Measurements from ENCODE around the gene SV2B.

SV2B gene

GRCh38 chr15:91102546-91103330 is 2.7 kb downstream of the SV2B start:
- DNase-seq, result no peak

GRCh38 chr15:91104111-91104510 is 4.1 kb downstream of the SV2B start:
- DNase-seq, result no peak

GRCh38 chr15:91108421-91108820 is 8.4 kb downstream of the SV2B start:
- no peak for DNase-seq

DNA sequence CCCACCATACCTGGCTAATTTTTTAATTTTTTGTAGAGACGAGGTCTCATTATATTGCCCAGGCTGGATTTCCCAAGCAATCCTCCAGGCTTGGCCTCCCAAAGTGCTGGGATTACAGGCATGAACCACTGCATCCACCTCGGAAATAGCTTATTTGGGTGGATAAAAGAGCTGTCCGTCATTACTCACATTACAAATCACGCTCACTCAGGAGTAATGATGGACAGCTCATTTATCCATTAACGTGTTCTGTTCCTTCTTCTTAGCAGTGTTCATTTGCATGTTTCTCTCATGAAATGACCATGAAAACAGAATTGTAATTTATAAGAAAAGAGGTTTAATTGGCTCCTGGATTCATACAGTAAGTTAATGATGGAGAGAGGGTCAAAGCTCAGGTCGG is 9.8 kb downstream of the SV2B start:
- no peak for DNase-seq

DNA sequence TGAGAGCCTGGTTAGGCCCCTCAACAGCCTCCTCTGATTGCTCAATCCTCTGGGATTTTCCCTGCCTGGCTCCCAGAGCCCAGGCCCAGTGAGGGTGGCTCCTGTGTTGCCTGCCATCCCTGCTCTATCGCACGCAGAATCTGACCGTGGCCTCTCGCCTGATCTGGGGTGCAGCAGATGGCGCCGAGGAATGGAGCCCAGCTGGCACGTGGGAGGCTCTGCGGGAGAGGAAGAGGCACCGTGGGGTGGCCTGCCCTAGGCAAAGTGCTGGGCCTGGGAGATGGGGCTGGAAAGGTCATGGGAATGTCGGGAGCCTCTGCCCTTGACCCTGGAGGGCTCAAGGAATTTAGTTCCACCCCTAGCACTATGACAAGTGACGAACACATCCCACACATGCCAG is 10.3 kb downstream of the SV2B start:
- DNase-seq, result no peak

- DNase-seq, result no peak
These were observed 13.0 kb downstream of the SV2B start for GRCh38 chr15:91113030-91113429.

- DNase-seq, result no peak
These were observed 14.2 kb downstream of the SV2B start for GRCh38 chr15:91114301-91114700.

- no peak for DNase-seq
These were observed 16.3 kb downstream of the SV2B start for GRCh38 chr15:91116113-91117067.

- no peak for DNase-seq
These were observed 17.3 kb downstream of the SV2B start for GRCh38 chr15:91117375-91117774.

- no peak for DNase-seq
These were observed 18.9 kb downstream of the SV2B start for GRCh38 chr15:91118817-91119590.

DNA sequence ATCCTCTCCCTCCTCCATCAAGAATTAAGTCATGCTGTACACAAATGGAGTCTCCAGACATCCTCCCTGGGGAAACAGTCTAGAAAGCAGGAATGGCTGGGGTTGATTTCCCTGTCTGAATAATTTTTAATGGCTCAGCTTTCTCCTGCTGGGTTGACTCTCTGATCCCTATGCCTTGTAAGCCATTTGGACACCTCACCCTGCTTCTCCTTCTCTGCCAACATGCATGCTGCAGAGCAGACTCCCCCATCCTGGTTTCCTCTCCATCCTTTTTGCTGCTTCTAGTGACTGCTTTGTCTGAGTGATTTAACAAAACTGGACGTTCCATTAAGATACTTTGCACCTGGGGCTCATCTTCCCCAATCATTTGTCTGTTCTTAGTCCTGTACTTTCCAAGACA is 22.2 kb downstream of the SV2B start:
- no peak for DNase-seq

DNA sequence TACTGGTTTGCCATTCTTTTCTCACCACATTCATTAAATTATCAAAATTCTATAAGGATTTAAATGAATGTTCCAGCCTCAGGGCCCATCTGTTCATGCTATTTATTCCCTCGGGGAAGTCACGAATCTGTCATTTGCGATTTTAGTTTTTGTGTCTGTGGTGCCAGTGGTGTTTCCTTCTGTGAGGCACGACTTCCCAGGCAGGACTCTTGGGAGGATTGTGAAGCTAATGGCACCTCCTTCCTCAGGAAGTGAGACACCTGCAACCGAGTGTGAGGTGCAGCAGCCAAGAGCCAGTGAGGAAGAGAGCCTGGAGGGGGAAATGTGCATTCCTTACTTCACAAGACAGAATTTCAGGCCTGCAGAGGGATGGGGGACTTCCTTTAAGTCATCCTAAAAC is 24.1 kb downstream of the SV2B start:
- no peak for DNase-seq

GRCh38 chr15:91125162-91125561 is 25.1 kb downstream of the SV2B start:
- no peak for DNase-seq

DNA sequence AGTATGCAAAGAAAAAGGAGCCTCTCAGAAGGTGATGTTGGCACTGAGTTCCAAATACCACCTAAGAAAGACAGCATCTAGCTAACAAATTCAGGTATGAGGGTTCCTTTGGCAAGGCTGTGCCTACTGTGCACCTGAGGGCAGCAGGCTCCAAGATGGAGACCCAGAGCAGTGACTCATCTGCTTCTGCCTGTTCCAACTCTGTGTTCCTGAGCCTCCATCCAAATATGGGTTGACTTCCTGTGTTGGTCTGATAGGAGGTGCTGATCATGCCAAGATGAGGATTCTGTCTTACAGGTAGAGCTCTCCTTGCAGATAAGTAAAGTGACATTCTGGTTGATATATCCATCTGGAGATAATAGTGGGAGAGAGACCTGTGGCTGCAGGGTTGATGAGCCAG is 26.0 kb downstream of the SV2B start:
- no peak for DNase-seq

DNA sequence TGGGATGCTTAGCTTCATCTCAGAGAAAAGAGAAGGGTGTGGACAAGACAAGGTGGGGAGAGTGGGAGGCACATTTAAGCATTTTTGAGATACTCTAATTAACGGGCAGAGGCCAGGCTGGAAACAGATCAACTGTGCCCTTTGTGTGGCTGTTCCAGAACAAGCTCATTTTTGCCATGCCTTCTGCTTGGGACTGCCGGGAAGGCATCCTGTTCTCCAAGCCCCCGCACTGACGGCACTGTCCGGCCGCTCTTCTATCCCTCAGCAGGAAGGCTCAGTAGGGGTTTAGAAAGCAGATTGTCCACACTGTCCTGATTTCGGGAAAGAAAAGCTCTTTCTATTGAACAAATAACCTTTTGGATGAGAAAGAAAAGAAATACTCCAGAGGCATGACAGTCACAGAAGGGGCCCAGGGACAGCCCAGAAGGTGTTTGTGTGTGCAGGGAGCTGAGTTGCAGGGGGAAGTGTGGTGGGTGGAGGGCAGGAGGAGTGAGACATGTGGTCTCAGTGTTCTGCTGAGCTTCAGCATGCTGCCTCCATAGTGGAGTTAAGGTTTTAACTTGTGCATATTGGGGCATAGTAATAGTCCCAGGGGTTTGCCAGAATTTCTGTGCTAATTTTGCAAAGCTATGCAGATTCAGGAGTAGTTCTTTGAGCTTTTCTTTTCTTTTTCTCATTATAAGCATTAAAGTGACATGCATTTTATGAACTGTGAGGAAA is 27.3 kb downstream of the SV2B start:
- DNase-seq, result no peak

GRCh38 chr15:91128016-91128415 is 28.0 kb downstream of the SV2B start:
- no peak for DNase-seq

GRCh38 chr15:91129436-91129835 is 29.4 kb downstream of the SV2B start:
- no peak for DNase-seq

GRCh38 chr15:91132079-91132478 is 32.0 kb downstream of the SV2B start:
- DNase-seq, result no peak

GRCh38 chr15:91133511-91133910 is 33.5 kb downstream of the SV2B start:
- DNase-seq, result no peak

- no peak for DNase-seq
These were observed 35.4 kb downstream of the SV2B start for GRCh38 chr15:91135201-91136130.

DNA sequence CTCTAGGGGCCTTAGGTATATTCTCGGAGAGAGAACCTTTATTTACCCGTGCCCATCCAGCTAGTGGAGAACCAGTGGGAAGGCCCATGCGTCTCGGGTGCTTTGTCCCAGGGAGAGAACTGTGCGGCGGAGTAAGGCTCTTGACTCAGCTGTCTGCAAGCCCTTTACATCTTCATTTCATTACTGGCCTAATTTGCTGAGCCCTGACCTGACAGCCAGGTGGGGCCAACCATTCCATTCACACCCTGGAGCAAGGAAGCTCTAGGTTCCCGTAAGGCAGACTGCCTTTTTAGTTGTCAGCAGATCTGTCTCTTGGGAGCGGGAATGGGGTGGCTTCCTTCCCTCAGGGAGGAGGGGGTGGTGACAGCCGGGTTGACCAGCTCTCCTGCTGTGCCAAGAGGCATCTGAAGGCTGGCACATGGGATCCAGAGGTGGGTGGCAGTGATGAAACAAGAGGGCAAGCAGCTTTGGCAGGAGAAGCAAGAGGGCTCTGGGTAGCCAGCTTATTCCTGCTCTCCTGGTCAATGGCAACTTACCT is 36.4 kb downstream of the SV2B start:
- no peak for DNase-seq
